AG08396 (cell line): ENCODE results near the gene GPR119.
A peak's percentile ranks its signal among the peaks of the same experiment; 100 is the strongest.
"Not testable (repeated sequence)": the region's sequence is repeated elsewhere in the genome, so short reads cannot be mapped to it uniquely, and the experiment has no call there.

Experiments used
- DNase-seq: peaks from one replicate; pipeline ENCODE4 v3.0.0; 2012; ENCODE audit warnings: low spot score, mixed read lengths

Gene GPR119

GRCh38 chrX:130385520-130385919 lies at the start of gene GPR119:
Gene GPR119, minus strand, starts transcription at chrX:130385674. Its CDS starts 227 bp downstream, at chrX:130385447.
- no peak for DNase-seq

GRCh38 chrX:130429236-130429635 lies 43.8 kb upstream of the GPR119 start:
- DNase-seq, result not testable (repeated sequence)

GRCh38 chrX:130426531-130426930 lies 41.1 kb upstream of the GPR119 start:
- DNase-seq, result no peak

- no peak for DNase-seq
Measured at GRCh38 chrX:130419263-130419662, 33.8 kb upstream of the GPR119 start.

GRCh38 chrX:130418740-130419139 lies 33.3 kb upstream of the GPR119 start:
- no peak for DNase-seq

GRCh38 chrX:130418066-130418465 lies 32.6 kb upstream of the GPR119 start:
- DNase-seq, result no peak

- no peak for DNase-seq
Measured at GRCh38 chrX:130416785-130417184, 31.3 kb upstream of the GPR119 start.

DNA sequence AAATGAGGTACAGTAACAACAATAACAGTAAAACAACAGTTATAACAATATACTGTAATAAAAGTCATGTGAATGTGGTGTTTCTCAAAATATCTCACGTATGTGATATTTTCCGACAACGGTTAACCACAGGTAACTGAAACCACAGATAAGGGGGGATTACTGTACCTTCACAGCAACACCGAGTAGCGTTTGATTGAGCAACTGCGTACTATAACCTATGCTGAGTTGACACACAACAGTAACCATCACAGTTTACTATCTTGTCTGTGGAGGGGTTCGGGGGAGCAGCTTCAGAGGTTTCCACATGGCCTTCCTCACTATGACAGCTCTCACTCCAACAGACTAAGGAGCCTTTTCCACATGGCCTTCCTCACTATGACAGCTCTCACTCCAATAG lies 29.7 kb upstream of the GPR119 start:
- DNase-seq, result no peak

DNA sequence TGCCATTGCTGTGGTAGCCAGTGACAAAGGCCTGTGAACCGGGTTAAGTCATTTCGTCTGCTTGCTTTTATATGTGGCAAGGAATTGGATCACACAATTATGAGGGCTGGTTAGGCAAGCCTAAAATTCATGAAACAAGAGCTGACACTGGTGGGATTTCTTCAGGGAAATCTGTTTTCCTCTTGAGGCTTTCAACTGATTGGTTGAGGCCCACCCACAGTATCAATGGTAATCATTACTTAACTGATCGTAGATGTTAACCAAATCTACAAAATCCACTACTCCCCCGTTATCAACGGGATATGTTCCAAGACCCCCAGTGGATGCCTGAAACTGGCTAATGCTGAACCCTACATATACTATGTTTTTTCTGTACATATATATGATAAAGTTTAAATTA lies 29.3 kb upstream of the GPR119 start:
- no peak for DNase-seq

DNA sequence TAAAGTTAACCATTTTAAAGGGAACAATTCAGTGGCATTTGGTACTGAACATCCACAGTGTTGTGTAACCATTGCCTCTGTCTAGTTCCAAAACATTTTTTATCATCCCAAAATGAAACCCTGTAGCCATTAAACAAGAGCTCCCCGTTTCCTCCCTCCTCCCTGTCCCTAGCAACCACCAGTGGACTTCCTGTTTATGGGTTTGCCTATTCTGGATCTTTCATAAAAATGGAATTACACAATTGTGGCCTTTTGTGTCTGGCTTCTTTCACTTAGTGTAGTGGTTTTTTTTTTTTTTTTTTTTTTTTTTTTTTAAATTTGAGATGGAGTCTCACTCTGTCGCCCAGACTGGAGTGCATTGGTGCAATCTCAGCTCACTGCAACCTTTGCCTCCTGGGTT lies 27.9 kb upstream of the GPR119 start:
- no peak for DNase-seq

- DNase-seq, result no peak
Measured at GRCh38 chrX:130402208-130402684, 16.8 kb upstream of the GPR119 start.

- DNase-seq, result peak; percentile 96
Measured at GRCh38 chrX:130401415-130402207, 16.1 kb upstream of the GPR119 start, which contains the start of gene RBMX2. Gene RBMX2, plus strand, starts transcription at chrX:130401987. Its CDS starts 46 bp downstream, at chrX:130402033.

- no peak for DNase-seq
Measured at GRCh38 chrX:130395341-130395740, 9.9 kb upstream of the GPR119 start.

- DNase-seq, result peak; percentile 73
Measured at GRCh38 chrX:130393451-130394074, 8.1 kb upstream of the GPR119 start.

DNA sequence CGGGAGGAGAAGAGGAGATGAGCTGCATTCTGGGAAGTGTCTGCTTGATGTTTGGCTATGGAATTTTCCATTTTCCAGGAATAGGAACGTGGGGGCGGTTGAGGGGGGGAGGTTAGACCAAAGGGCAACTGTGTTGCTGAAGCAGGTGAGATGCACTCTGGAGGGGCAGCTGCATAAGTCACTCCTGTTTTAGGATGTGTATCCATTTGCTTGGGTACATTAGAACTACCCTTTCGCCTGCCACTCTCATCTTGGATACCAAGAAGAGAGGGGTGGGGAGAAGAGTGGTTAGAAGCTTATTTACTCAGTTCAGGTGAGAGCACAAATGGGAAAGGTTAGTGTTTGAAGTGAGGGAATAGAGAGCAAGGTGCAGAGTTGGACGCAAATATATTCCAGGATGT lies 934 bp upstream of the GPR119 start:
- no peak for DNase-seq

DNA sequence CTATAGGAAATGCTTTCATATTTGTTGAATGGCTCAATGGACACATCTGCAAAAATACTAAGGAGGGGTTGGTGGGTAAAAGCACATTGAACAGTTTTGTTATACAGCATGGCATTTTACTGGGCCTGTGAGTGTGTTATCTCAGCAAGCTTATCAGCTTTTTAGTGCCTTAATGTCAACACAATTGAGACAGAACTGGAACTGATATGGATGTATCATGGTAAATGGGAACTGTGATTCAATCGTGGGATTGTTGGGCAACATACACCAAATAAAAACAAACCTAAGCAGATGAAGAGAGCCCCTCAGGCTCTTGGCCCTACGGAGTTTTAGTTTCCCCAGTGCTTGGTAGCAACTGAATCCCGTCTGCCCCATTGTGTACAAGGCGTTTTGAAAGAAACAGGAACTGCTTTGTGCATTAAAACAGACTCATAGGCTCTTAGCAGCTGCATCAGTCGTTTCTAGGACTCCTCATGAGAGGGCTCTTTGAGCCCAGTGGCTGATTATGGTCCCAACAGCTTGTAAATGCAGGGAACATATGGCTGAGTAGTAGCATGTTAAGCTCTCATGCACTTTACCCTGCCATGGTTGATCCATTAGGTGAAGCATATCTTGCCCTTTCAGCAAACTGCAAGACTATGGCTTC lies 7.3 kb downstream of the GPR119 start:
- no peak for DNase-seq

GRCh38 chrX:130376077-130376476 lies 9.4 kb downstream of the GPR119 start:
- no peak for DNase-seq

GRCh38 chrX:130352050-130352449 lies 33.4 kb downstream of the GPR119 start:
- not testable (repeated sequence) for DNase-seq

DNA sequence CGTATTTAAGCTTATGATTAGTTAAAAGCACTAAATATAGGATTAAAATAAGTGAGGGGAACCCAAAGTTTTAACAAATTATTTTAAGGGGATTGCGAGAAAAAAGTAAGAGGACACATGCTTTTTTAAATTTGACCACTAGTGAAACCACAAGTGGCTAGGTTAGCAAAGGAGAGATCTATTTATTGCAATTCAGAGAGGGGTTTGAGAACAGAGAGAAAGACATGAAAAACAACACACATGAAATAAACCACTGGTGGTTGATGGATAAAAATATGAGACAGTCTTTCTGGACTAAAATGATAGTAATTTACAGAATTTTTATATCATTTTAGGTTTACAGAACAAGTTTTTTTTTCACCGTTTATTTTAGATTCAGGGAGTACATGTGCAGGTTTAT lies 33.9 kb downstream of the GPR119 start:
- DNase-seq, result no peak

- DNase-seq, result no peak
Measured at GRCh38 chrX:130347321-130347720, 38.2 kb downstream of the GPR119 start.

DNA sequence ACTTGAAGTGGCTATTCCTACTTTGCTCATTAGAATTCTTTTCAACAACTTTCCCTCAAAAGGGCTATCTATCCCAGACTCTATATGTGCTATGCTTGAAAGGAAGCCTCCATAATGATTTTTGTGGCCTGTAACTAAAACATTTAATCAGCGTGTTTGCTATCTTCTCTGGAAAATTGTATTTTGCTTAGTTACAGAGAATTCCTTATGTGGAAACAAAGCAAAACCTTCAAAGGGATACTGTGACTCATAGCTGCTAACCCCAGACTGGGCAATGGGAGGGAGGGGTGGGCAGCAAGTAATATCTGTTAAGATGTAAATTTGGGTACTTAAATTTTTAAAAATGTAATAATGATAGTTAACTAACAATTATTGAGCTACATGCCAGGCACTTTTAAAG lies 42.1 kb downstream of the GPR119 start:
- DNase-seq, result no peak

DNA sequence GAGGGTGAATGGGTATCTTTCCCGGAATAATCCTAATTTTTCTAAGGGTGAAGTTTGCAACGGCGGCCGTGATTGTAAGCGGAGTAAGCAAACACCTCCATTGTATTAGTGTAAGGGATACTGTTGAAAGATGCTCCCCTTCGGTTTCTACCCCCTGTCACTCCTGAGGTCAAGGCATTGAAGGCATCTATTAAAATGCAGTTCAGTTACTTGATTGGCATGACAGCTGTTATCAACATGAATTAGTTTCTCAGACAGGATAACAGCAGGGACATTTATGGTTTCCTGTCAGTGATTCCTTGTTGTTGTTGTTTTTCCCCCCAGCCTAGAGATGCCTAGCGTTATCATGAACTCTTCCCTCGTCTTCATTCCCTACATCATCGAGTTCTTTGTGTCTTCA lies 45.2 kb downstream of the GPR119 start:
- no peak for DNase-seq
